ENCODE results near the gene STKLD1. TPM values are rescaled to one million over a fixed set of nuclear protein-coding genes. Genes with fewer than 3 reads are reported as not detected.
"Not testable (repeated sequence)": the region's sequence is repeated elsewhere in the genome, so short reads cannot be mapped to it uniquely, and the experiment has no call there.

Gene STKLD1
- total RNA-seq, 1 donor from 2014 or later, result under 0.01 TPM

DNA sequence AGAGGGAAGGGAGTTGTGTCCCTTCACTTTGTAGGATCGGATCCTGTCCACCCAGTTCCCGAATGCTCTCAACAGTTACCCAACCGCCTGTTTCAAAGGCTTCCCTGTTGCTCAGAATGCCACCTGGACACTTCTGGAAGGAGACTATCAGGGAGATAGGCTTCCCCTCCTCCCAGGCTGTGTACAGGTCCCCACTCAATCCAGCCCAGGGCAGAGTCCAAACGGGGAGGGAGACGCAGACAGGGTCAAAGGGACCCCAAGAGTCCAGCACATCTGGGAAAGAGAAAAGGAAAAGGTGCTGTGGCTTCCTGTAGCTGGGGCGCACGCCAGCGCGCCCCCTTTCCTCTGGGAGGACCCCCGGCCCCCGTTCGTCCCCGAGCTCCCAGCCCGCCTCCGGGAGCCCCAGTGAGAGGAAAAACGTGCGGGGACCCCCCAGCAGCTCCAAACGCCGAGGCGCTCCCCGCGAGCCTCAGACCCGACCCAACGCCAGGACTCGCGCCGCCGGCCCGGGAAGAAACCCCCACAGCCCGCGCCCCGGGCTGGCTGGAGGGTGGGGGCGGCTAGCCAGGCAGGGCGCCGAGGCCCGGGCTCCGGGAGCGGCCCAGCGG is 946 bp upstream of the STKLD1 start:
- Histone ChIP-seq H3K27me3 (ENCODE audit: control insufficient read depth, insufficient read depth, low read length) (no peaks in the 10 kb centered on the region), H3K4me3 (ENCODE audit: low read depth, low read length) (peak overlapping the region; percentile 66), H3K36me3 (ENCODE audit: control insufficient read depth, insufficient read depth, low read length) (peaks cover 10% of the 10 kb centered on the region)
- DNase-seq (ENCODE audit: low read depth) (peak; percentile 44), FAIRE-seq (no peak)
- TF ChIP-seq, protein P1, sequence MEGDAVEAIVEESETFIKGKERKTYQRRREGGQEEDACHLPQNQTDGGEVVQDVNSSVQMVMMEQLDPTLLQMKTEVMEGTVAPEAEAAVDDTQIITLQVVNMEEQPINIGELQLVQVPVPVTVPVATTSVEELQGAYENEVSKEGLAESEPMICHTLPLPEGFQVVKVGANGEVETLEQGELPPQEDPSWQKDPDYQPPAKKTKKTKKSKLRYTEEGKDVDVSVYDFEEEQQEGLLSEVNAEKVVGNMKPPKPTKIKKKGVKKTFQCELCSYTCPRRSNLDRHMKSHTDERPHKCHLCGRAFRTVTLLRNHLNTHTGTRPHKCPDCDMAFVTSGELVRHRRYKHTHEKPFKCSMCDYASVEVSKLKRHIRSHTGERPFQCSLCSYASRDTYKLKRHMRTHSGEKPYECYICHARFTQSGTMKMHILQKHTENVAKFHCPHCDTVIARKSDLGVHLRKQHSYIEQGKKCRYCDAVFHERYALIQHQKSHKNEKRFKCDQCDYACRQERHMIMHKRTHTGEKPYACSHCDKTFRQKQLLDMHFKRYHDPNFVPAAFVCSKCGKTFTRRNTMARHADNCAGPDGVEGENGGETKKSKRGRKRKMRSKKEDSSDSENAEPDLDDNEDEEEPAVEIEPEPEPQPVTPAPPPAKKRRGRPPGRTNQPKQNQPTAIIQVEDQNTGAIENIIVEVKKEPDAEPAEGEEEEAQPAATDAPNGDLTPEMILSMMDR (IDR thresholded peaks at IDR 0.05; ENCODE audit: insufficient read depth, low read length, severe bottlenecking), result no peak

DNA sequence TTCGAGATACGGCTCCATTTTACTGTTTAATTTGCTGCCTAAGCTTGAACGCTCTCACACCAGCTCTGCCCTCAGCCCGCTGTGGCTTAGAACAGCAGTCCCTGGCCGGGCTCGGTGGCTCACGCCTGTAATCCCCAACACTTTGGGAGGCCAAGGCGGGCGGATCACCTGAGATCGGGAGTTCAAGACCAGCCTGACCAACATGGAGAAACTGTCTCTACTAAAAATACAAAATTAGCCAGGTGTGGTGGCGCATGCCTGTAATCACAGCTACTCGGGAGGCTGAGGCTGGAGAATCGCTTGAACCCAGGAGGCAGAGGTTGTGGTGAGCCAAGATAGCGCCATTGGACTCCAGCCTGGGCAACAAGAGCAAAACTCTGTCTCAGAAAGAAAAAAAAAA is 1.1 kb downstream of the STKLD1 start:
- not testable (repeated sequence) for H3K27me3 ChIP-seq (ENCODE audit: control insufficient read depth, insufficient read depth, low read length); FAIRE-seq; H3K36me3 ChIP-seq (ENCODE audit: control insufficient read depth, insufficient read depth, low read length); DNase-seq (ENCODE audit: low read depth); H3K4me3 ChIP-seq (ENCODE audit: low read depth, low read length)

DNA sequence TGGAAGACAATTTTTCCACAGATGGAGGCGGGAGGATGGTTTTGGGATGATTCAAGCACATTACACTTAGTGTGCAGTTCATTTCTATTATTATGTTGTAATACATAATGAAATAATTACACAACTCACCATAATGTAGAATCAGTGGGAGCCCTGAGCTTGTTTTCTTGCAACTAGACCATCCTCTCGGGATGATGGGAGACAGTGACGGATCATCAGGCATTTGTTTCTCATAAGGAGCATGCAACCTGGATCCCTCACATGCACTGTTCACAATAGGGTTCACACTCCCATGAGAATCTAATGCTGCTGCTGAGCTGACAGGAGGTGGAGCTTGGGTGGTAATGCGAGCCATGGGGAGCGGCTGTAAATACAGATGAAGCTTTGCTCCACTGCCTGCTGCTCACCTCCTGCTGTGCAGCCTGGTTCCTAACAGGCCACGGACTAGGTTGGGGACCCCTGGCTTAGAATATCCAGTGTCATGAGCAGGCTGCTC is 1.6 kb downstream of the STKLD1 start:
- DNase-seq (ENCODE audit: low read depth) (no peak), FAIRE-seq (no peak)
- H3K27me3 ChIP-seq (ENCODE audit: control insufficient read depth, insufficient read depth, low read length), result no peaks in the 10 kb centered on the region

DNA sequence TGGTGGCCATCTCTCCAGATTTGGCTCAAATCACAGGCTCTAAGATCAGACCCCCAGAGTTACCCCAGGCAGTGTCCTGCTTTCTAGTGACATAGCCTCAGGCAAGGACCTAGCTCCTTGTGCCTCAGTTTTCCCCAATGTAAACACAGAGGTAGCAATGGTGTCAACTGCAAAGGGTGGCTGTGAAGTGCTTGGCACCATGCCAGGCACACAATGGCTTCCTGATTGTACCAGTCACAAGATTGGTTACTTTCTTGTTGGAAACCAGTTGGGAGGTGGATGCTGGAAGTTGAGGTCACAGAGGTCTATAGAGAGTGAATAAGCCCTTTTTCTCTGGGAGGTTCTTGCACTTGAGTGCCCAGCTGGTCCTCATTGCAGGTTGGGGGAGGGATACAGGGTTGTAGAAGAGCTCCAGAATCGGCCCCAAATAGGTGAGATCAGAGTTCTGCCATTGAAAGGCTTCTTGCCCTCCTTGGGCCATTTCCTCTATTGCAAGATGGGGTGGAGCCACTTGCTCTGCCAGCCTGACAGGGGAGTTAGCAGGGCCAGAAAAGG is 2.3 kb downstream of the STKLD1 start:
- no peaks in the 10 kb centered on the region for H3K36me3 ChIP-seq (ENCODE audit: control insufficient read depth, insufficient read depth, low read length)
- H3K27me3 ChIP-seq (ENCODE audit: control insufficient read depth, insufficient read depth, low read length), result no peaks in the 10 kb centered on the region
- TF ChIP-seq, protein P1 (IDR thresholded peaks at IDR 0.05; ENCODE audit: insufficient read depth, low read length, severe bottlenecking), result no peak
- no peak for FAIRE-seq
- H3K4me3 ChIP-seq (ENCODE audit: low read depth, low read length), result no peak overlapping the region
- no peak for DNase-seq (ENCODE audit: low read depth)

More for the DNA sequence above, 1.6 kb downstream of the STKLD1 start:
- TF ChIP-seq, protein P1 (IDR thresholded peaks at IDR 0.05; ENCODE audit: insufficient read depth, low read length, severe bottlenecking), result no peak
- Histone ChIP-seq H3K36me3 (ENCODE audit: control insufficient read depth, insufficient read depth, low read length) (peaks cover 2% of the 10 kb centered on the region), H3K4me3 (ENCODE audit: low read depth, low read length) (no peak overlapping the region)

DNA sequence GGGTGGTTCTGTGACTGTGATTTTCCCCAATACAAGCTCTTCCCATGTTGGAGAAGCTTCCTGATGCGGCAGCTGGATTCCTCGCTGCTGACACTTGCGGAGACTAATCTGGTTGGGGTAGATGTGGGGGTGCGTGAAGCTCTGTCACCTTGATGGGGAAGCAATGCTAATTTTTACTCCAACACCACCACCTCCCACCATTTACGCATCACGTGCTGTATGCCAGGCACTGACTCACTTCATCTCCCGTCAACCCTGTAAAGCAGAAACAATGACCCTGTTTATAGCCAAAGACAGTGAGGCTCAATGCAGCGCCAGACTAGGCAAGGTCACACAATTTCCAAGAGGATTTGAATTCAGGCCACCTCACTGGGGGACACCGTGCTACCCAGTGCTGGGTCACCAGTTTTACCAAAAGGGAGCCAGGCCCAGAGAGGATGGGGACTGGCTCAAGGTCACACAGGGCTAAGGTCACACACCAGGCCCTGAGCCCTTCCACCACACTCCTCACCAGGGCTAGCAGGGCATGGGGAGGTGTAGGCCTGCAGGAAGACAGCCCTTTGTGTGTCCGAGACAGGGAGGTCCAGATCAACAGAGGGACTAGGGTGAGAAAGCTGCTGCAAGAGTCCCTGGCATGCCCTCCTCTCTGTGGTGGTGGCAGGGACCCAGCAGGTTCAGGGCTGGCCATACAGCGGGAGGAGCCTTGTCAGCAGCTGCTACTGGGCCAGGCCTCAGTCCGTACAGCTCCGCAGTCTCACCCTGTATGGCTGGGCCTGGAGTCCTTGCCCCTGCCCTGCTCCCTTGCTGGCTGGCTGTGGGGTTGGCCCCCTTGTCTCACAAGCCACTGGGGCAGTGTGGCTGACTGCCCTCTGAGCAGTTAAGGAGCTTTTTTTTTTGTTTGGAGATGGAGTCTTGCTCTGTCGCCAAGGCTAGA is 3.3 kb downstream of the STKLD1 start:
- no peak for DNase-seq (ENCODE audit: low read depth)
- FAIRE-seq, result no peak
- H3K4me3 ChIP-seq (ENCODE audit: low read depth, low read length), result no peak overlapping the region
- no peaks in the 10 kb centered on the region for H3K27me3 ChIP-seq (ENCODE audit: control insufficient read depth, insufficient read depth, low read length)
- H3K36me3 ChIP-seq (ENCODE audit: control insufficient read depth, insufficient read depth, low read length), result no peaks in the 10 kb centered on the region
- TF ChIP-seq, protein P1 (IDR thresholded peaks at IDR 0.05; ENCODE audit: insufficient read depth, low read length, severe bottlenecking), result no peak

DNA sequence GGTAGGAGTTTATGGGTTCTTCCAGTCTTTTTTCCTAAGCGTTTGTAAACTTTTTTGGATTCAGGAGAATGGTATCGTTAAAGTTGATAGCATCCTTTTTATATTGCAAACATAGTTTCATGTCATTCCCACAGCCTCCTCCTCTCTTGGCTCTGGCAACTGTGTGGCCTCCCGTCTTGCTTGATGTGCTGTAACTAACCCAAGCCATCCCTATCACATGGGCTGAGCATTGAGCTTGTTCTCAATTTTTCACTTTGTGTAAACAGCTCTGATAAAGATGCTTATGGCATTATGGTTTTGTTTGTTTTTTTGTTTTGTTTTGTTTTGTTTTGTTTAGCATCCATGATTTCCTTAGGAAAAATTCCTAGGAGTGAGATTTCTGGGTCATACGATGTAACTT is 4.6 kb downstream of the STKLD1 start:
- no peak for FAIRE-seq
- TF ChIP-seq, protein P1 (IDR thresholded peaks at IDR 0.05; ENCODE audit: insufficient read depth, low read length, severe bottlenecking), result no peak
- H3K4me3 ChIP-seq (ENCODE audit: low read depth, low read length), result no peak overlapping the region
- H3K36me3 ChIP-seq (ENCODE audit: control insufficient read depth, insufficient read depth, low read length), result no peaks in the 10 kb centered on the region
- no peak for DNase-seq (ENCODE audit: low read depth)
- H3K27me3 ChIP-seq (ENCODE audit: control insufficient read depth, insufficient read depth, low read length), result no peaks in the 10 kb centered on the region
